Measurements from ENCODE around the gene KCNG2. TPM values are rescaled to one million over a fixed set of nuclear protein-coding genes. Genes with fewer than 3 reads are reported as not detected.

The KCNG2 gene
- polyA plus RNA-seq, 3 donors from 2014 or later: not detected

- no peaks in the 10 kb centered on the region for H3K27me3 Mint-ChIP-seq (ENCODE audit: low read depth in 3 of 3)
- H3K4me3 Mint-ChIP-seq: no peak overlapping the region
- no peak for DNase-seq
- no peak overlapping the region for H3K27ac Mint-ChIP-seq
- H3K36me3 Mint-ChIP-seq: no peaks in the 10 kb centered on the region
- no peaks in the 10 kb centered on the region for H3K9me3 Mint-ChIP-seq
- no peaks in the 10 kb centered on the region for H3K4me1 Mint-ChIP-seq
Observed at GRCh38 chr18:79847606-79848293, 50.0 kb downstream of the KCNG2 start.

- DNase-seq: no peak
- Mint-ChIP-seq H3K27ac (no peak overlapping the region), H3K27me3 (ENCODE audit: low read depth in 3 of 3) (peaks cover 0 to 3% (median under 1%) of the 10 kb centered on the region in 3 donors), H3K4me1 (no peaks in the 10 kb centered on the region), H3K36me3 (no peaks in the 10 kb centered on the region), H3K4me3 (no peak overlapping the region), H3K9me3 (no peaks in the 10 kb centered on the region)
Observed at GRCh38 chr18:79848294-79848578, 50.5 kb downstream of the KCNG2 start.

- no peak for DNase-seq
- Mint-ChIP-seq H3K9me3 (no peaks in the 10 kb centered on the region), H3K27ac (no peak overlapping the region), H3K4me1 (no peaks in the 10 kb centered on the region), H3K4me3 (no peak overlapping the region), H3K36me3 (no peaks in the 10 kb centered on the region), H3K27me3 (ENCODE audit: low read depth in 3 of 3) (peaks cover 0 to 3% (median 2%) of the 10 kb centered on the region in 3 donors)
Observed at GRCh38 chr18:79848579-79849327, 51.0 kb downstream of the KCNG2 start.

GRCh38 chr18:79849328-79850207 is 51.8 kb downstream of the KCNG2 start:
- H3K9me3 Mint-ChIP-seq: no peaks in the 10 kb centered on the region
- no peaks in the 10 kb centered on the region for H3K4me1 Mint-ChIP-seq
- H3K27me3 Mint-ChIP-seq (ENCODE audit: low read depth in 3 of 3): peaks cover 0 to 3% (median 2%) of the 10 kb centered on the region in 3 donors
- no peak for DNase-seq
- H3K36me3 Mint-ChIP-seq: no peaks in the 10 kb centered on the region
- no peak overlapping the region for H3K4me3 Mint-ChIP-seq
- H3K27ac Mint-ChIP-seq: no peak overlapping the region

GRCh38 chr18:79850731-79851130 is 53.0 kb downstream of the KCNG2 start:
- no peak overlapping the region for H3K4me3 Mint-ChIP-seq
- H3K4me1 Mint-ChIP-seq: no peaks in the 10 kb centered on the region
- H3K27ac Mint-ChIP-seq: no peak overlapping the region
- DNase-seq: no peak
- H3K36me3 Mint-ChIP-seq: no peaks in the 10 kb centered on the region
- peaks cover 4 to 7% (median 5%) of the 10 kb centered on the region in 3 donors for H3K27me3 Mint-ChIP-seq (ENCODE audit: low read depth in 3 of 3)
- no peaks in the 10 kb centered on the region for H3K9me3 Mint-ChIP-seq

- H3K36me3 Mint-ChIP-seq: no peaks in the 10 kb centered on the region
- H3K4me3 Mint-ChIP-seq: no peak overlapping the region
- no peak overlapping the region for H3K27ac Mint-ChIP-seq
- no peaks in the 10 kb centered on the region for H3K4me1 Mint-ChIP-seq
- no peaks in the 10 kb centered on the region for H3K9me3 Mint-ChIP-seq
- DNase-seq: no peak
- peaks cover 4 to 7% (median 6%) of the 10 kb centered on the region in 3 donors for H3K27me3 Mint-ChIP-seq (ENCODE audit: low read depth in 3 of 3)
Observed at GRCh38 chr18:79851489-79851888, 53.8 kb downstream of the KCNG2 start.

GRCh38 chr18:79851950-79852349 is 54.2 kb downstream of the KCNG2 start:
- Mint-ChIP-seq H3K36me3 (no peaks in the 10 kb centered on the region), H3K9me3 (no peaks in the 10 kb centered on the region), H3K4me1 (no peaks in the 10 kb centered on the region), H3K4me3 (no peak overlapping the region), H3K27ac (no peak overlapping the region), H3K27me3 (ENCODE audit: low read depth in 3 of 3) (peaks cover 4 to 7% (median 6%) of the 10 kb centered on the region in 3 donors)
- no peak for DNase-seq

- Mint-ChIP-seq H3K4me3 (no peak overlapping the region), H3K27ac (no peak overlapping the region), H3K27me3 (ENCODE audit: low read depth in 3 of 3) (peaks cover 4 to 9% (median 6%) of the 10 kb centered on the region in 3 donors), H3K9me3 (no peaks in the 10 kb centered on the region), H3K4me1 (no peaks in the 10 kb centered on the region), H3K36me3 (no peaks in the 10 kb centered on the region)
- DNase-seq: no peak
Observed at GRCh38 chr18:79852561-79853302, 55.0 kb downstream of the KCNG2 start.

GRCh38 chr18:79853303-79853992 is 55.7 kb downstream of the KCNG2 start:
- Mint-ChIP-seq H3K4me3 (no peak overlapping the region), H3K36me3 (no peaks in the 10 kb centered on the region), H3K4me1 (no peaks in the 10 kb centered on the region), H3K9me3 (no peaks in the 10 kb centered on the region), H3K27ac (no peak overlapping the region), H3K27me3 (ENCODE audit: low read depth in 3 of 3) (peaks cover 4 to 9% (median 6%) of the 10 kb centered on the region in 3 donors)
- no peak for DNase-seq

GRCh38 chr18:79853993-79854364 is 56.2 kb downstream of the KCNG2 start:
- H3K27me3 Mint-ChIP-seq (ENCODE audit: low read depth in 3 of 3): peaks cover 4 to 9% (median 6%) of the 10 kb centered on the region in 3 donors
- H3K4me3 Mint-ChIP-seq: no peak overlapping the region
- no peak overlapping the region for H3K27ac Mint-ChIP-seq
- H3K9me3 Mint-ChIP-seq: no peaks in the 10 kb centered on the region
- DNase-seq: no peak
- H3K4me1 Mint-ChIP-seq: no peaks in the 10 kb centered on the region
- H3K36me3 Mint-ChIP-seq: no peaks in the 10 kb centered on the region

- Mint-ChIP-seq H3K36me3 (no peaks in the 10 kb centered on the region), H3K9me3 (no peaks in the 10 kb centered on the region), H3K27ac (no peak overlapping the region), H3K27me3 (ENCODE audit: low read depth in 3 of 3) (peaks cover 4 to 9% (median 6%) of the 10 kb centered on the region in 3 donors), H3K4me1 (no peaks in the 10 kb centered on the region), H3K4me3 (no peak overlapping the region)
- DNase-seq: no peak
Observed at GRCh38 chr18:79855147-79855933, 57.6 kb downstream of the KCNG2 start.

- DNase-seq: no peak
- Mint-ChIP-seq H3K9me3 (peaks cover 0 to under 1% (median 0%) of the 10 kb centered on the region in 6 donors), H3K27ac (no peak overlapping the region), H3K4me1 (no peaks in the 10 kb centered on the region), H3K27me3 (ENCODE audit: low read depth in 3 of 3) (peaks cover 4 to 9% (median 6%) of the 10 kb centered on the region in 3 donors), H3K36me3 (no peaks in the 10 kb centered on the region), H3K4me3 (no peak overlapping the region)
Observed at GRCh38 chr18:79856119-79857007, 58.6 kb downstream of the KCNG2 start.
